Common myeloid progenitor, CD34-positive (primary cell): Measurements from ENCODE around the gene ANKRD33.

ENCODE experiments used
- CTCF ChIA-PET: fragments of 350-600 bp; sonication (Branson Sonifier 250); formaldehyde crosslinking; loops from one replicate; lab custom pipeline; 2021; ENCODE audit warnings: antibody characterized with exemption; lab: Charles Lee
- POLR2A ChIA-PET: fragments of 350-600 bp; sonication (Branson Sonifier 250); formaldehyde crosslinking; loops from one replicate; lab custom pipeline; 2021; ENCODE audit warnings: antibody characterized with exemption; lab: Charles Lee
- DNase-seq, 3 donors: peaks; one replicate each; pipeline versions ENCODE4 v3.0.0 to v3.0.0-alpha.2; 2013
- H3K27ac ChIP-seq, 2 experiments: 1 replicate in 1 of 2; 2 replicates in 1 of 2; pipeline ENCODE4 v1.7.0; 2013; ENCODE audit warnings: inconsistent platforms in 2 of 2, low read length in 2 of 2, mild to moderate bottlenecking in 2 of 2, low read depth in 1 of 2, moderate library complexity in 1 of 2; ENCODE audit not compliant: severe bottlenecking in 2 of 2, insufficient read depth in 1 of 2, poor library complexity in 1 of 2
- H3K27me3 ChIP-seq, 5 experiments: replicated peaks in 2 of 5; 1 replicate in 3 of 5; 2 replicates in 2 of 5; pipeline versions ENCODE4 v1.6.1 to v1.7.0; 2013; ENCODE audit warnings: low read length in 4 of 5, mild to moderate bottlenecking in 2 of 5, moderate library complexity in 2 of 5, inconsistent platforms in 1 of 5; ENCODE audit not compliant: insufficient read depth in 5 of 5, control insufficient read depth in 4 of 5
- H3K36me3 ChIP-seq, 4 experiments: 1 replicate in 2 of 4; 2 replicates in 2 of 4; pipeline versions ENCODE4 v1.6.1 to v1.7.0; 2013; ENCODE audit warnings: low read length in 3 of 4, control low read depth in 1 of 4, mild to moderate bottlenecking in 1 of 4; ENCODE audit not compliant: control insufficient read depth in 4 of 4, insufficient read depth in 4 of 4
- H3K4me1 ChIP-seq, 4 experiments: 1 replicate in 3 of 4; 2 replicates in 1 of 4; pipeline versions ENCODE4 v1.6.1 to v1.7.1; 2013; ENCODE audit warnings: low read length in 3 of 4, mild to moderate bottlenecking in 3 of 4, control low read depth in 1 of 4, inconsistent platforms in 1 of 4, moderate library complexity in 1 of 4; ENCODE audit not compliant: control insufficient read depth in 4 of 4, insufficient read depth in 4 of 4; ENCODE audit errors: control extremely low read depth in 1 of 4
- H3K4me3 ChIP-seq, 7 experiments: 1 replicate in 4 of 7; 2 replicates in 3 of 7; pipeline versions ENCODE4 v1.5.1 to v1.7.0; 2013; ENCODE audit warnings: mild to moderate bottlenecking in 7 of 7, low read length in 6 of 7, moderate library complexity in 6 of 7, inconsistent platforms in 2 of 7, low read depth in 2 of 7, control low read depth in 1 of 7; ENCODE audit not compliant: insufficient read depth in 4 of 7, control insufficient read depth in 1 of 7; ENCODE audit errors: extremely low read depth in 1 of 7
- H3K9me3 ChIP-seq, 5 experiments: 1 replicate in 4 of 5; 2 replicates in 1 of 5; pipeline versions ENCODE4 v1.6.1 to v1.7.1; 2013; ENCODE audit warnings: low read length in 4 of 5, mild to moderate bottlenecking in 2 of 5, inconsistent platforms in 1 of 5, low read depth in 1 of 5, moderate library complexity in 1 of 5; ENCODE audit not compliant: control insufficient read depth in 4 of 5, insufficient read depth in 2 of 5; ENCODE audit errors: control extremely low read depth in 1 of 5
- WGBS: methylation state at CpG from one replicate; pipeline ENCODE4 v1.1.5; 2013; ENCODE audit not compliant: insufficient coverage; 5-methylcytosine and 5-hydroxymethylcytosine counted together

The ANKRD33 gene

DNA sequence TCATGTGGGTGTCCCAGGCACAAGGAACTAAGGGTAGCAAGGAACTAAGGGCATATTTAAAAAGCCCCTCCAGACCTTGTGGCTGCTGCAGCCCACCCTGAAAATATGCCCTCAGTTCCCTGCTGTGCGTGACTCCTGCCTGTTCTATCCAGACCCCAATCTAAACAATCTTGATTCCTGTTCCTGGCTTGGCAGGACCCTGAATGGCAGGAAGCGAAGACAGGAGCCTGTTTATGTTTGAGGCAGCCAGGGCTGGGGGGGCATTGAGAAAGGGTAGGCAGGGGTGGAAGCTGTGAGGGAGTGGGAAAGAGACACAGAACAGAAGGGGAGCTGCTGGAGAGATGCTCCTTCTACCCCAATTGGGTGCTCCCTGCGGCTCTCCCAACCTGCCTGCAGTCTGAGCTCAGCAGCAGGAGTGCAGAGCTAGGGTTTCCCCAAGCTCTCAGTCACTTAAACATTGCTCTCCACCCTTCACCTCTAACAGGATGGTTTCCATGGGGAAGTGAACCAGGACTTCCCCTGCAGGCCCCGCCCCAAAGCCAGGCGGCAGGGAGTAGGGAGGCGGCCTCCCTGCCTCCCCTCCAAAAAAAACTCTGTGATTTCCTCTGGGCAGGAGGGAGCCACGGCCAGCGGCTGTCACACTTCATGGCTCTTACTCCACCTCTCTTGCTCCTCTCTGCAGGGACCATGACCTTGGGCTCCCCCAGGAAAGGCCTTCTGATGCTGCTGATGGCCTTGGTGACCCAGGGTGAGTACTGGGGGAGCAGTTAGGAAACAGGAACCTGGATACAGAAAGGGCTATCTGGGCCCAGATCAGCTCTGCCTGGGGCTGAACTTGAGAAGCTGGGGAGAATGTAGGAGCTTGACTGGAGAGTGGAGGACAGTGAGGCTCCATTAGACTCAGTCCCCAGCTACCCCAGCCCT is 24.1 kb downstream of the ANKRD33 start:
- peaks cover 6 to 31% (median 25%) of the 10 kb centered on the region in 4 experiments for H3K4me1 ChIP-seq
- WGBS, result 72% methylated on average over 4 of the region's 8 CpGs
- no peak overlapping the region for H3K27ac ChIP-seq
- H3K36me3 ChIP-seq, result no peaks in the 10 kb centered on the region
- POLR2A ChIA-PET, result interaction anchor here (0.7 to 0.9 kb wide), 2 partner anchors 26 to 73 kb away, joined by 3 to 4 read pairs; no protein-coding TSS in a partner anchor
- H3K4me3 ChIP-seq, result no peak overlapping the region
- DNase-seq, result no peak
- no peaks in the 10 kb centered on the region for H3K9me3 ChIP-seq
- CTCF ChIA-PET, result interaction anchor here (0.5 to 6.0 kb wide), 9 partner anchors 11 to 899 kb away, joined by 3 to 63 read pairs (median 3); no protein-coding TSS in a partner anchor
- H3K27me3 ChIP-seq, result peaks cover 0 to 22% (median 6%) of the 10 kb centered on the region in 5 experiments

DNA sequence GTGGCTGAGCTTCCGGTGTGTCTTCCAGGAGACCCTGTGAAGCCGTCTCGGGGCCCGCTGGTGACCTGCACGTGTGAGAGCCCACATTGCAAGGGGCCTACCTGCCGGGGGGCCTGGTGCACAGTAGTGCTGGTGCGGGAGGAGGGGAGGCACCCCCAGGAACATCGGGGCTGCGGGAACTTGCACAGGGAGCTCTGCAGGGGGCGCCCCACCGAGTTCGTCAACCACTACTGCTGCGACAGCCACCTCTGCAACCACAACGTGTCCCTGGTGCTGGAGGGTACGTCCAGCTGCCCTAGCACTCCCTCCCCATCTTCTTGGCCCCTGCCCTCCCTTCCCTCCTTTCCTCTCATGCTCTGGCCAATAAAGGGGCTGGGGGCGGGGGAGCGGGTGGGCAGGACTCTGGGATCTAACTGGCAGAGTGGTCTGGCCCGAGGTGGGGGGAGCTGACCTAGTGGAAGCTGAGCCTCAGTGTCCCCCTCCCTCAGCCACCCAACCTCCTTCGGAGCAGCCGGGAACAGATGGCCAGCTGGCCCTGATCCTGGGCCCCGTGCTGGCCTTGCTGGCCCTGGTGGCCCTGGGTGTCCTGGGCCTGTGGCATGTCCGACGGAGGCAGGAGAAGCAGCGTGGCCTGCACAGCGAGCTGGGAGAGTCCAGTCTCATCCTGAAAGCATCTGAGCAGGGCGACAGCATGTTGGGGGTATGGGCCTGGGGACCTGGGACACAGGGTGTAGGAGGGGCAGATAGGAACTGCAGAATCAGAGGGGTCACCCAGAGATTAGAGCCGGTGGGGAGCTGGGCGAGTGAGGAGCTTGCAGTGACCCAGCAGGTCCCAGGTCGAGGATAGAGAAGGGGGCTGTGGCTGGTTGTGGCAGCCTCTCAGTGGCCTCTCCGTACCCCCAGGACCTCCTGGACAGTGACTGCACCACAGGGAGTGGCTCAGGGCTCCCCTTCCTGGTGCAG is 25.4 kb downstream of the ANKRD33 start:
- 95% methylated on average over 23 of the region's 30 CpGs for WGBS
- Histone ChIP-seq H3K27ac (no peak overlapping the region), H3K4me3 (no peak overlapping the region), H3K4me1 (peaks cover 6 to 27% (median 17%) of the 10 kb centered on the region in 4 experiments), H3K36me3 (no peaks in the 10 kb centered on the region), H3K27me3 (peaks cover 0 to 9% (median 0%) of the 10 kb centered on the region in 5 experiments), H3K9me3 (no peaks in the 10 kb centered on the region)
- CTCF ChIA-PET, result interaction anchor here (0.8 to 6.0 kb wide), 6 partner anchors 10 to 130 kb away, joined by 3 to 63 read pairs (median 3); no protein-coding TSS in a partner anchor
- POLR2A ChIA-PET, result interaction anchor here (0.7 to 0.9 kb wide), 2 partner anchors 27 to 64 kb away, joined by 3 to 4 read pairs; no protein-coding TSS in a partner anchor
- DNase-seq, result no peak

DNA sequence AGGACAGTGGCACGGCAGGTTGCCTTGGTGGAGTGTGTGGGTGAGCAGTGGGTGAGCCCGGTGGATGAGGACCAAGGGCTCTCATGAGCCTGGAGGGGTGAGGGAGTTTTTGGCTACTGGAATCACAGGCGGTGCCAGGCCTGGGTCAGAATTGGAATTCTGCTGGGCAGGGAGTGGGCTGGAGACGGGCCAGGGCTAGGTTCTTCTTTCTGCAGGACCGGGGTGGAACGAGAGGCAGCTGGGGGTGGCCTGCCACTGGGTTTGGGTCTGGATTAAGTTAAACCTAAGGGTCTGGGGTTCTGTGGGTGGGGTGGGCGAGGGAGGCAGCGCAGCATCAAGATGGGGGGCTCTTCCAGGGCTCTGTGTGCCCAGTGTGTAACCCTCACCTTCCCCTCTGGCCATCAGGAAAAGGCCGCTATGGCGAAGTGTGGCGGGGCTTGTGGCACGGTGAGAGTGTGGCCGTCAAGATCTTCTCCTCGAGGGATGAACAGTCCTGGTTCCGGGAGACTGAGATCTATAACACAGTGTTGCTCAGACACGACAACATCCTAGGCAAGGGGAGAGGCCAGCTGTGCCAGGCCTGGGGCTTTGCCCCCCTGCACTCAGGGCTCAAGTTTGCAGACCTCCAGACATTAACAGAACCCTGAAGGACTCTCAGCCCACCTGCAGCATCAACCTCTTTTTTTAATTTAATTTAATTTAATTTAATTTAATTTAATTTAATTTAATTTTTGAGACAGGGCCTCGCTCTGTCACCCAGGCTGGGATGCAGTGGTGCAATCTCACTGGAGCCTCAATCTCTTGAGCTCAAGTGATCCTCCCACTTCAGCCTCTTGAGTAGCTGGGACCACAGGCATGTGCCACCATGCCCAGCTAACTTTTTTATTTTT is 26.4 kb downstream of the ANKRD33 start:
- ChIA-PET POLR2A (no interaction called here), CTCF (interaction anchor here (0.9 to 6.0 kb wide), 5 partner anchors 9 to 94 kb away, joined by 3 to 63 read pairs (median 3); no protein-coding TSS in a partner anchor)
- no peak for DNase-seq
- no peaks in the 10 kb centered on the region for H3K36me3 ChIP-seq
- H3K27ac ChIP-seq, result no peak overlapping the region
- 97% methylated on average over 13 of the region's 17 CpGs for WGBS
- no peaks in the 10 kb centered on the region for H3K27me3 ChIP-seq
- H3K4me1 ChIP-seq, result peaks cover 6 to 27% (median 17%) of the 10 kb centered on the region in 4 experiments
- no peaks in the 10 kb centered on the region for H3K9me3 ChIP-seq
- H3K4me3 ChIP-seq, result no peak overlapping the region

DNA sequence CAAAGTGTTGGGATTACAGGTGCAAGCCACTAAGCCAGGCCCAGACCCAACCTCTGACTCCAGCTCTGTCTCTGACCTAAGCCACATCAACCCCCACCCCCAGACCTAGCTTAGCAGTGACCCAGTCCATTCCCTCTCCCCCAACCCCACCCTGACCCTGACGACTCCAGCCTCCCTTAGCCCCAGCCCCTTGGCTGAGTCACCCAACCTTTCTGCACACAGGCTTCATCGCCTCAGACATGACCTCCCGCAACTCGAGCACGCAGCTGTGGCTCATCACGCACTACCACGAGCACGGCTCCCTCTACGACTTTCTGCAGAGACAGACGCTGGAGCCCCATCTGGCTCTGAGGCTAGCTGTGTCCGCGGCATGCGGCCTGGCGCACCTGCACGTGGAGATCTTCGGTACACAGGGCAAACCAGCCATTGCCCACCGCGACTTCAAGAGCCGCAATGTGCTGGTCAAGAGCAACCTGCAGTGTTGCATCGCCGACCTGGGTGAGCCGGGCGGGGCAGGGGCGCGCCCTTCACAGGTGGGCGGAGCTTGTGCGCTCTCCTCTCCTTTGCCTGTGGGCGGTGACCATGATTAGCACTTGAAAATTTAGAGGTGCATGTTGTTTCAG is 27.2 kb downstream of the ANKRD33 start:
- WGBS, result 94% methylated on average over 26 of the region's 28 CpGs
- CTCF ChIA-PET, result interaction anchor here (0.8 to 6.0 kb wide), 6 partner anchors 8 to 94 kb away, joined by 3 to 63 read pairs (median 3); no protein-coding TSS in a partner anchor
- POLR2A ChIA-PET, result no interaction called here

DNA sequence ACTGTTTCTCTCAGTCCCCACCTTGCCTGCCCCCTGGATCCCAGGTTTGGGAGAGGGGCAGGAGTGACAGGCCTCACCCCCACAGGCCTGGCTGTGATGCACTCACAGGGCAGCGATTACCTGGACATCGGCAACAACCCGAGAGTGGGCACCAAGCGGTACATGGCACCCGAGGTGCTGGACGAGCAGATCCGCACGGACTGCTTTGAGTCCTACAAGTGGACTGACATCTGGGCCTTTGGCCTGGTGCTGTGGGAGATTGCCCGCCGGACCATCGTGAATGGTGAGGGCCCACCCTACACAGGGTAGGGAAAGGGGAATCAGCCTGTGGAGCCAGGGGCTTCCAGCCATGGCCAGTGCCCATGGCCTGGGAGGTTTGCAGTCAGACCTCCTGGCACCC is 28.0 kb downstream of the ANKRD33 start:
- H3K27me3 ChIP-seq, result no peaks in the 10 kb centered on the region
- H3K4me1 ChIP-seq, result peaks cover 4 to 20% (median 13%) of the 10 kb centered on the region in 4 experiments
- DNase-seq, result no peak
- ChIA-PET CTCF (interaction anchor here (1.5 to 1.7 kb wide), 2 partner anchors 10 to 65 kb away, joined by 3 to 5 read pairs; no protein-coding TSS in a partner anchor), POLR2A (no interaction called here)
- no peaks in the 10 kb centered on the region for H3K36me3 ChIP-seq
- no peak overlapping the region for H3K27ac ChIP-seq
- H3K9me3 ChIP-seq, result no peaks in the 10 kb centered on the region
- no peak overlapping the region for H3K4me3 ChIP-seq
- WGBS, result 97% methylated on average over 11 of the region's 11 CpGs

More for the DNA sequence above, 27.2 kb downstream of the ANKRD33 start:
- Histone ChIP-seq H3K4me1 (peaks cover 6 to 27% (median 17%) of the 10 kb centered on the region in 4 experiments), H3K27me3 (no peaks in the 10 kb centered on the region), H3K4me3 (no peak overlapping the region), H3K27ac (no peak overlapping the region), H3K36me3 (no peaks in the 10 kb centered on the region), H3K9me3 (no peaks in the 10 kb centered on the region)
- DNase-seq, result no peak
